CD4-positive, alpha-beta T cell treated with Interleukin-6 at 100 ng/mL for 8 hours (primary cell): ENCODE results near the gene CWC25.
"Not testable (repeated sequence)": the region's sequence is repeated elsewhere in the genome, so short reads cannot be mapped to it uniquely, and the experiment has no call there.

Experiments used
- DNase-seq: peaks from one replicate; pipeline ENCODE4 v3.0.0-alpha.2; 2020; ENCODE audit warnings: mixed read lengths, low spot score

The CWC25 gene

GRCh38 chr17:38824899-38825761, at the start of gene CWC25:
CWC25 (minus strand) TSS chr17:38825321; CDS start chr17:38825183, 138 bp downstream.
- DNase-seq, result peak; percentile 91

GRCh38 chr17:38873640-38874380, 48.7 kb upstream of the CWC25 start:
- DNase-seq, result no peak

- DNase-seq, result no peak
These were observed 47.7 kb upstream of the CWC25 start for GRCh38 chr17:38872671-38873385.

- DNase-seq, result no peak
These were observed 46.9 kb upstream of the CWC25 start for GRCh38 chr17:38872027-38872511.

GRCh38 chr17:38871247-38872015, 46.3 kb upstream of the CWC25 start:
- peak; percentile 73 for DNase-seq

- DNase-seq, result peak; percentile 67
These were observed 45.4 kb upstream of the CWC25 start for GRCh38 chr17:38870259-38871165.

- peak; percentile 87 for DNase-seq
These were observed 44.6 kb upstream of the CWC25 start, which contains the start of gene LASP1 for GRCh38 chr17:38869526-38870258. LASP1 (plus strand) TSS chr17:38870058; CDS start chr17:38870190, 132 bp downstream.

GRCh38 chr17:38868817-38869525, 43.9 kb upstream of the CWC25 start:
- peak; percentile 83 for DNase-seq

GRCh38 chr17:38867968-38868816, 43.1 kb upstream of the CWC25 start:
- no peak for DNase-seq

- peak; percentile 61 for DNase-seq
These were observed 42.3 kb upstream of the CWC25 start for GRCh38 chr17:38867179-38867967.

- DNase-seq, result no peak
These were observed 39.7 kb upstream of the CWC25 start for GRCh38 chr17:38864636-38865398.

GRCh38 chr17:38861399-38861843, 36.3 kb upstream of the CWC25 start:
- DNase-seq, result no peak

- DNase-seq, result no peak
These were observed 32.1 kb upstream of the CWC25 start for GRCh38 chr17:38857271-38857670.

GRCh38 chr17:38855101-38855714, 30.1 kb upstream of the CWC25 start:
- DNase-seq, result not testable (repeated sequence)

- peak; percentile 94 for DNase-seq
These were observed 28.4 kb upstream of the CWC25 start, which contains the start of gene RPL23 for GRCh38 chr17:38853292-38854219. RPL23 (minus strand) TSS chr17:38853721; CDS start chr17:38853710, 11 bp downstream.
